Naive B cell (primary cell): Measurements from ENCODE around the gene FCHSD2. TPM values are rescaled to one million over a fixed set of nuclear protein-coding genes. Genes with fewer than 3 reads are reported as not detected.
A peak's percentile ranks its signal among the peaks of the same experiment; 100 is the strongest.
"Not testable (repeated sequence)": the region's sequence is repeated elsewhere in the genome, so short reads cannot be mapped to it uniquely, and the experiment has no call there.

Experiments
- ATAC-seq, 2 donors: fragments of 150-1000 bp; cut with Tn5 transposase; 2 replicates each; pipeline ENCODE4 v1.10.0; 2021; ENCODE audit warnings: low read depth in 2 of 2, mild to moderate bottlenecking in 2 of 2, moderate library complexity in 2 of 2
- DNase-seq: peaks from one replicate; pipeline ENCODE4 v3.0.0; 2022
- H3K27ac Mint-ChIP-seq, 6 donors: one replicate each; pipeline ENCODE4 v1.8.0; 2020 to 2022; ENCODE audit warnings: mild to moderate bottlenecking in 6 of 6, mixed read lengths in 6 of 6, moderate library complexity in 5 of 6, inconsistent platforms in 2 of 6
- H3K27me3 Mint-ChIP-seq, 3 donors: one replicate each; pipeline ENCODE4 v1.8.0; 2021 to 2022; ENCODE audit warnings: mixed read lengths in 3 of 3, mild to moderate bottlenecking in 1 of 3
- H3K36me3 Mint-ChIP-seq, 2 donors: one replicate each; pipeline ENCODE4 v1.8.0; 2020 to 2022; ENCODE audit warnings: mixed read lengths in 2 of 2, inconsistent platforms in 1 of 2, mild to moderate bottlenecking in 1 of 2
- H3K4me1 Mint-ChIP-seq, 3 donors: one replicate each; pipeline ENCODE4 v1.8.0; 2020 to 2022; ENCODE audit warnings: mixed read lengths in 3 of 3, inconsistent platforms in 1 of 3, mild to moderate bottlenecking in 1 of 3, moderate library complexity in 1 of 3
- H3K4me3 Mint-ChIP-seq, 8 donors: one replicate each; pipeline ENCODE4 v1.8.0; 2020 to 2022; ENCODE audit warnings: mild to moderate bottlenecking in 8 of 8, mixed read lengths in 8 of 8, moderate library complexity in 8 of 8, inconsistent platforms in 2 of 8
- H3K9me3 Mint-ChIP-seq, 7 donors: one replicate each; pipeline ENCODE4 v1.8.0; 2020 to 2022; ENCODE audit warnings: mixed read lengths in 7 of 7, mild to moderate bottlenecking in 5 of 7, inconsistent platforms in 2 of 7, moderate library complexity in 1 of 7
- polyA plus RNA-seq, 6 donors: library from polyadenylated mRNA; unstranded; fragments of 300-500 nt; fragmentation: Illumina TruSeq; gene quantifications; one replicate each; pipeline ENCODE4 v1.2.3, GENCODE V29; 2021; ENCODE audit warnings: low read depth in 6 of 6

Gene FCHSD2
- polyA plus RNA-seq, 6 donors from 2014 or later, result 43.0 to 134 (median 104) TPM

DNA sequence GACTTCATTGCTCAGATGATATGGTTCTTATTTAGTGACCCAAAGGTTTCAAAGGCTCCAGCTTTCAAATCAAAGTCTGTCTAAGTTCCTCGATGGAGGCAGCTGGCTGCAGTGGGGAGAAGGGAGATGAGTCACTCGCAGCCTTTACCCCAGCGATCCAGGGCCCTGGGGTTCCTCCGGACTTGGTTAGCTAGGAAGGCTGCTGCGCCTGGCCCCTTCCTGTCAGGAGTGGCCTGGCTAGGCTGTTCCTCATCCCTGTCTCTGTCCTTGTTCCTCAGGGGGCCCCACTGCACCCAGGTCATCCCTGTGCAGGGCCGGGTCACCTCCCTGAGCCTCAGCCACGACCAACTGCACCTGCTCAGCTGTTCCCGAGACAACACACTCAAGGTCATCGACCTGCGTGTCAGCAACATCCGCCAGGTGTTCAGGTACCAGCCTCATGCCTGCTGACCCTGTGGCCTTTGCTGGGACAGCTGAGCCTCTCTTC is 314.0 kb downstream of the FCHSD2 start:
- DNase-seq (no peak), ATAC-seq (no peak)
- H3K4me1 Mint-ChIP-seq, result peaks cover 49 to 62% (median 56%) of the 10 kb centered on the region in 3 donors
- H3K9me3 Mint-ChIP-seq, result no peaks in the 10 kb centered on the region
- H3K36me3 Mint-ChIP-seq, result peaks cover 0 to 5% of the 10 kb centered on the region in 2 donors
- peak overlapping the region in 2 of 8 donors; percentile 9 to 49 for H3K4me3 Mint-ChIP-seq
- H3K27ac Mint-ChIP-seq, result peak overlapping the region; percentile 61 to 92 (median 85)
- no peaks in the 10 kb centered on the region for H3K27me3 Mint-ChIP-seq

DNA sequence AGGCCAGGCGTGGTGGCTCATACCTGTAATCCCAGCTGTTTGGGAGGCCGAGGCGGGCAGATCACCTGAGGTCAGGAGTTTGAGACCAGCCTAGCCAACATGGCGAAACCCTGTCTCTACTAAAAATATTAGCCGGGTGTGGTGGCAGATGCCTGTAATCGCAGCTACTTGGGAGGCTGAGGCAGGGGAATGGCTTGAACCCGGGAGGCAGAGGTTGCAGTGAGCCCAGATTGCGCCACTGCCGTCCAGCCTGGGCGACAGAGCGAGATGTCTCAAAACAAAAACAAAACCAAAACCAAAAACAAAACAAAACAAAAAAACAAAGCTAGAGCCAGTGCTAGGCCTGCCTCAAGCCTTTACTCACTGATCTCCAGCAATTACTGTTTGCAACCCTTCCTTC is 314.5 kb downstream of the FCHSD2 start:
- Mint-ChIP-seq H3K27ac (peak overlapping the region; percentile 61 to 92 (median 89)), H3K4me3 (peak overlapping the region in 2 of 8 donors; percentile 9 to 28), H3K4me1 (peaks cover 54 to 65% (median 61%) of the 10 kb centered on the region in 3 donors)
- H3K27me3 Mint-ChIP-seq, H3K9me3 Mint-ChIP-seq, H3K36me3 Mint-ChIP-seq, DNase-seq: not testable (repeated sequence)
- peak; percentile 38 to 43 for ATAC-seq

DNA sequence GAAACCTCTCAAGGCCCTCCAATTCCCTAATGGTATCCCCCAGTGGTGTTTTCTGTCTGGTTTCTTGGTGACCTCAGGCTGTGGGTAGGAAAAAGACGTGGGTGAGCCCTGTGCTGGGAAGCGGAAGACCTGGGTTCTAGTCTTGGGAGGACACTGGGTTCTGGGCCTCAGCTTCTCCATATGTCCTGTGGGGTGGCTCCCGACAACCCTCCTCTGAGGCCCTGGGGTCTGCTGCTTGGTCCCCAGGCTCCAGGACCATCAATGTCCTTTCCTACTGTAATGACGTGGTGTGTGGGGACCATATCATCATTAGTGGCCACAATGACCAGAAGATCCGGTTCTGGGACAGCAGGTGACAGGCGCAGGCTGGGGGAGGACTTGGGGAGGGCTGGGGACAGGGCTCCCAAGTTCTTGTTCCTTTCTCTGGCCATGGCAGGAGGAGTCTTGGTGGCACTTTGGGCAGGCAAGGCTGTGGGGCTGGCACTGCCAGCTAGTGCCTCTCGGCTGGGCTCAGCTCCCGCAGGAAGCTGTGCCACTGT is 315.1 kb downstream of the FCHSD2 start:
- Mint-ChIP-seq H3K9me3 (no peaks in the 10 kb centered on the region), H3K4me3 (peak overlapping the region in 3 of 8 donors; percentile 28 to 42 (median 36)), H3K27ac (peak overlapping the region; percentile 33 to 92 (median 72)), H3K27me3 (no peaks in the 10 kb centered on the region), H3K36me3 (peaks cover 0 to 5% of the 10 kb centered on the region in 2 donors), H3K4me1 (peaks cover 53 to 64% (median 59%) of the 10 kb centered on the region in 3 donors)
- no peak for DNase-seq
- ATAC-seq, result no peak

DNA sequence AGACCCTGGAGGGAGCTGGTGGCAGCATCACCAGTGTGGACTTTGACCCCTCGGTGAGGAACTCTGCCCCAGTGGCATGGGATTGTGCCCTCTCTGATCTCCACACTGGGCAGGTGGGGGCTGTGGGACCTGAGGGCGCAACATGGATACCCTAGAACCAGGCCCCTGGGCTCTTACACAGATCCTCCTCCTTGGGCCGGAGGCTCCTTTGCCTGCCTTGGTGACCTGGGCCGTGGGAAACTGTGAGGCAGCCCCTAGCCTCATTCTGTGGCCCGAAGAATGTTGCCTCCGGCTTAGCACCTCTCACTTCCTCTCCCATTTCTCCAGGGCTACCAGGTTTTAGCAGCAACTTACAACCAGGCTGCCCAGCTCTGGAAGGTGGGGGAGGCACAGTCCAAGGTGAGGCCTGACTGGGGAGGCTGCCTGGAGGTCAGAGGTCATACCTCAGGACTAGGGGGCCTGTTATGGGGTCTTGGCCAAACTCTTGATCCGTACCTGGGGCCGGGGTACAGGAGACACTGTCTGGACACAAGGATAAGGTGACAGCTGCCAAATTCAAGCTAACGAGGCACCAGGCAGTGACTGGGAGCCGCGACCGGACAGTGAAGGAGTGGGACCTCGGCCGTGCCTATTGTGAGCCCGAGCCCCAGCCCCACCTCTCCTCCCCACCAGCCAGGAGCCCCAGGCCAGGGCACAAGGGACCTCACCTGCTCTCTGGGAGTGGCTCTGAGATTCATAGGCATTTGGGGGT is 315.8 kb downstream of the FCHSD2 start:
- ATAC-seq, result no peak
- Mint-ChIP-seq H3K4me1 (peaks cover 46 to 57% (median 53%) of the 10 kb centered on the region in 3 donors), H3K4me3 (peak overlapping the region in 1 of 8 donors; percentile 36), H3K27ac (peak overlapping the region in 4 of 6 donors; percentile 11 to 99 (median 86)), H3K9me3 (no peaks in the 10 kb centered on the region), H3K27me3 (no peaks in the 10 kb centered on the region), H3K36me3 (peaks cover 0 to 5% of the 10 kb centered on the region in 2 donors)
- no peak for DNase-seq

DNA sequence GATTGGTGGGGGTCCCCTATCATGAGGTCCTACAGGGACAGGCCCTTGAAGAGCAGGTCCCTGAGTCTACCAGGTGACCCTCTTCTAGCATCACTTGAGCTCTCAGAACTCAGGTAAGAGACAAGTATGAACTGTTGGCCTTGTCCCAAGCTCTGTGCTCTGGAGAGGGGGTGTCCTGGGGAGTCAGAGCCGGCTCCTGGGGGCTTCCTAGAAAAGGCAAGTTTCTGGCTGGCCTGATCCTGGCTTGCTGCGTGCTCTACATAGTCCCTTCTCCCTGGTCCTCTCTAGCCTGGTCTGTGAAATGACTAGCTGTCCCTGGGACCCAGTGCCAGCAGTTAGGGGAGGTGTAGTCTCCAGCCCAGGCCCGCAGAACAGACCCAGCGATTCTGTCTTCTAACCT is 316.5 kb downstream of the FCHSD2 start:
- H3K27ac Mint-ChIP-seq, result peak overlapping the region; percentile 57 to 99 (median 88)
- H3K4me1 Mint-ChIP-seq, result peaks cover 49 to 59% (median 55%) of the 10 kb centered on the region in 3 donors
- peaks cover 0 to 5% of the 10 kb centered on the region in 2 donors for H3K36me3 Mint-ChIP-seq
- peak overlapping the region in 1 of 8 donors; percentile 54 for H3K4me3 Mint-ChIP-seq
- no peaks in the 10 kb centered on the region for H3K27me3 Mint-ChIP-seq
- no peaks in the 10 kb centered on the region for H3K9me3 Mint-ChIP-seq
- no peak for DNase-seq
- ATAC-seq, result no peak

DNA sequence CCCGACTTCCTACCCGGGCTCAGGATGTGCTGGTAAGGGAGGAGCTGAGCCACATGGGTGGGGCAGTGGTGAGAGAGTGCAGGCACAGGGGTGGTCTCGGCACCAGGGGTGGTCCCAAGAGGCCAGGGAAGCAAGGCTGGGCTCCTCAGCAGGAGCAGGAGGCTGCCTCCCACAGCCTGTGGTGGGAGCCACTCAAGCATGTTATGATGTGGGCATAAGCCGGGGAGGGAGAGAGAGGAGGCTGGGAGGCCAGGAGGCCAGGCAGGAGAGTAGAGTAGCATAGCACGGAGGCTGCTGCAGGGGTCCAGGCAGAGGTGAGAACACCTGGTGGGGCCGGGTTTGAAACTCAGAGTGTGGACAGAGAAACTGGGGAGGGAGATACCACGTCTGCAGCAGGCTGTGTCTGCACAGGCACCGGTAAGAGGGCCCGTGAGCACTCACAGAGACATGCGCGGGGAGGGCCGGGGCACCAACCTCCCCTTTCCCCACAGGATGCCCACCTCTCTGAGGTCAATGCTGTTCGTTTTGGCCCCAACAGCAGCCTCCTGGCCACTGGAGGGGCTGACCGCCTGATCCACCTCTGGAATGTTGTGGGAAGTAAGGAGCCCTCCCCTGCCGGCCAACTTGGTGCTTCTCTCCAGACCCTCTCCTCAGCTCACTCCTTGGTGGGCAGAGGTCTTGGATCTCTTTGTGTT is 317.2 kb downstream of the FCHSD2 start:
- no peak for ATAC-seq
- H3K4me3 Mint-ChIP-seq, result peak overlapping the region in 2 of 8 donors; percentile 32 to 54
- no peak for DNase-seq
- no peaks in the 10 kb centered on the region for H3K36me3 Mint-ChIP-seq
- H3K4me1 Mint-ChIP-seq, result peaks cover 50 to 60% (median 55%) of the 10 kb centered on the region in 3 donors
- H3K9me3 Mint-ChIP-seq, result no peaks in the 10 kb centered on the region
- H3K27ac Mint-ChIP-seq, result peak overlapping the region; percentile 88 to 99 (median 92)
- H3K27me3 Mint-ChIP-seq, result no peaks in the 10 kb centered on the region

DNA sequence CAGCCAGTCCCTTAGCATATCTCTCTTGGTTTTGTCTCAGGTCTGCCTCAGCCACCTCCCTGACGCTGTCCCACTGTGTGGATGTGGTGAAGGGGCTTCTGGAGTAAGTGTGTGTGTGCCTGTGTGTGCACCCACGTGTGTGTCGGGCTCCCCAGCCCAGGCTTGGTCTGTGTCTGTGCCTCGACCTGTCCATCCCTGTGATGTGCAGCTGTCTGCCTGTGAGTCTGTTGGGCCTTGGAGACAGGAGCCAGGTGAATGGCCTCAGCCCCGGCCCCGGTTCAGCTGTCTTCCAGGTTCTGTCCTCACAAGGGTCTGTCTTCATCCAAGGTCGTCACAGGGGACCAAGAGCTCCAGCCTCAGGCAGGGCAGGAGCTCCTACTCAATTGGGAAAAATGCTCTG is 318.1 kb downstream of the FCHSD2 start:
- peaks cover 46 to 55% (median 49%) of the 10 kb centered on the region in 3 donors for H3K4me1 Mint-ChIP-seq
- no peaks in the 10 kb centered on the region for H3K9me3 Mint-ChIP-seq
- H3K36me3 Mint-ChIP-seq, result peaks cover 4 to 5% of the 10 kb centered on the region in 2 donors
- DNase-seq (no peak), ATAC-seq (no peak)
- peak overlapping the region; percentile 92 to 100 (median 98) for H3K27ac Mint-ChIP-seq
- no peaks in the 10 kb centered on the region for H3K27me3 Mint-ChIP-seq
- H3K4me3 Mint-ChIP-seq, result peak overlapping the region in 1 of 8 donors; percentile 12

DNA sequence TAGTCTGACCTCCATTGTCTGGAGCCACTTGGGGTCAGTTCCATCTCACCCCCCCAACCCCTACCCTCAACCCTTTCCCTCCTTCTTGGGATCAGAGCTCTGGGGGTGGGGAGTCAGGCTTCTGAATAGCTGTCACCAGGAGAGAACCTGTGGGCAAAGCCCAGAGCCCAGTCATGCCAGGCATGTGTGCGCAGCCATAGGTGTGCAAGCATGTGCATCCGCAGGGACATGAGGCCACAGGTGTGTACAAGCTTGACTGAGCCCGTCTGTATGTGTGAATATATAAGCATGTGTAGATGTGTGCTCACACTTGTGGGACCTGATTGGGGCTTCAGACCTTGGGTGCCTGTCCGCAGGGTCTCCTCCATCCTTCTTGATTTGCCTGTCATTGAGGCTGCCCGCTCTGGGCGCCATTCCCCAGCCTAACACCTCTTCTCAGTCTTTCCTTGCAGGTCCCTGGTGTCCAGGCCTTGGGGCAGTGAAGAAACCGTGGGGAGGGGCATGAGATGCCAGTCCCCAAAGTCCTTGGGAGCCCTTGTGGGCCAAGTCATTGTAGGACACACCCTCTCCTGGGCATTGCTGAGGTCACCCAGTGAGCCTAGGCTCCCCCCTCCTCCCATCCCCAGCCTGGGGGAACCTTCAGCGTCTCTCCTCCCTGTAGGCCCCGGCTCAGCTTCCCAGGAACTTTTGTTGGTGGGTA is 318.9 kb downstream of the FCHSD2 start:
- H3K27me3 Mint-ChIP-seq, result no peaks in the 10 kb centered on the region
- H3K9me3 Mint-ChIP-seq, result no peaks in the 10 kb centered on the region
- peak in 1 of 2 donors; percentile 6 for ATAC-seq
- no peak for DNase-seq
- peaks cover 45 to 61% (median 48%) of the 10 kb centered on the region in 3 donors for H3K4me1 Mint-ChIP-seq
- H3K4me3 Mint-ChIP-seq, result peak overlapping the region in 7 of 8 donors; percentile 22 to 64 (median 41)
- peaks cover 11 to 12% of the 10 kb centered on the region in 2 donors for H3K36me3 Mint-ChIP-seq
- peak overlapping the region; percentile 92 to 100 (median 98) for H3K27ac Mint-ChIP-seq

DNA sequence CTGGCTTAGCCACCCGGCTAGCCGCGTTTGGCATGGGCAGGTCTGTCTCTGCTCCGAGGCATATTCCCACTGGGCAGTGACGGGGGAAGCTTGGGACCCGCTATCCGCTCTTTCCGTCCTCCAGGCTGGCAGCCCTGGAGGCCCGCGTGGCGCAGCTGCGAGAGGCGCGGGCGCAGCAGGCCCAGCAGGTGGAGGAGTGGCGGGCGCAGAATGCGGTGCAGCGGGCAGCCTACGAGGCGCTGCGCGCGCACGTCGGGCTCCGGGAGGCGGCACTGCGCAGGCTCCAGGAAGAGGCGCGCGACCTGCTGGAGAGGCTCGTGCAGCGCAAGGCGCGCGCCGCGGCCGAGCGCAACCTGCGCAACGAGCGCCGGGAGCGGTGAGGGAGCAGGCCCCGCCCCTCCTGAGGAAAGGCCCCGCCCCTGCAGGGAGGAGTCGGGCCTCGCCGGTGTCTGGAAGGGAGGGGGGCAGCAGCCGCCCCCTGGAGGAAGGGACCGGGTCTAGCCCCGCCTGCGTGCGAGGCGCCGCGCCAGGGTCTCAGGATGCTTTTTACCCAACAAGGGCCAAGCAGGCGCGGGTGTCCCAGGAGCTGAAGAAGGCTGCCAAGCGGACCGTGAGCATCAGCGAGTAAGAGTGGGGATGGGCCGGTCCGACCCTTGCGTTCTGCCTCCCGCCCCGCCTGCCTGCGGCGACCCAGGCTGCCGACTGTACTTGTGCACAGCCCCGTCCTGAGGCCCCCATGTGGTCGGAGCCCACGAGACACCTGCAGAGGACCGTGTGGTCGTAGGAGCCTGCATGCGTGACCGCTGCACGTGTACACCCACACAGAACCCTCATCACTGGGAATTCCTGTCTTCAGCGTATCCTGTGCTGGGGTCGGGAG is 320.0 kb downstream of the FCHSD2 start:
- H3K9me3 Mint-ChIP-seq, result no peaks in the 10 kb centered on the region
- H3K27me3 Mint-ChIP-seq, result no peaks in the 10 kb centered on the region
- peaks cover 17 to 23% of the 10 kb centered on the region in 2 donors for H3K36me3 Mint-ChIP-seq
- DNase-seq (peak; percentile 69), ATAC-seq (peak; percentile 83 to 88)
- H3K27ac Mint-ChIP-seq, result peak overlapping the region; percentile 92 to 100 (median 98)
- H3K4me3 Mint-ChIP-seq, result peak overlapping the region in 5 of 8 donors; percentile 26 to 77 (median 49)
- peaks cover 50 to 61% (median 51%) of the 10 kb centered on the region in 3 donors for H3K4me1 Mint-ChIP-seq

DNA sequence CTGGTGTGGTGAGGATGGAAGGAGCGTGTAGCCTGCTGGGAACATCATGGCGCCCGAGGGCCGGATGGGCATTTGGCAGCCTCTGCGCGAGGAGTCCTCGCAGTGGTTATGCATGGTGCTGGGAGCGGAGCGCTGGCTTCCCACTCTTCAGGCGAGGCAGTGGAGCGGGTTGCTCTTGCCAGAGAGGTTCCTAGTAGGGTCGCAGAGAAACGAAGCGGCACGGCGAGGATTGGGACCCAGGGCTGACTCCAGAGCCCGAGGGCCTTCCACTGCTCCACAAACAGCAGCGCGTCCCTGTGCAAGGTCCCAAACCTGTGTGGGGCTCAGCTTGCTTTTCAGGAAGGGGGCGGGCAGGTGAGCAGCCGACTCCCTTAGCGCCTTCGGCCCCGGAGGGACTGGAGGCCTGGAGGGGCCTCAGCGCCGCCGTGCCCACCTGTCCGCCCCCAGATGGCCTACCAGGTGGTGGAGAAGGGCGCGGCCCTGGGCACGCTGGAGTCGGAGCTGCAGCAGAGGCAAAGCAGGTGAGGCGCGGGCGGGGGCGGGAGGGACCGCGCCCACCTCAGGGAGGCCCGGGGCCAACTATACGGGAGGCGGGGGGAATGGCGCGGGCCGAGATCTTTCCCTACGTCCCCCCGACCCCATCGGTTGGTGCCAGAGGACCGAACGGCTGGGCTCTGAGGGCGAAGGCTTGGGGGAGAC is 320.7 kb downstream of the FCHSD2 start:
- Mint-ChIP-seq H3K27ac (peak overlapping the region in 5 of 6 donors; percentile 36 to 89 (median 78)), H3K4me1 (peaks cover 51 to 59% (median 55%) of the 10 kb centered on the region in 3 donors), H3K36me3 (peaks cover 17 to 23% of the 10 kb centered on the region in 2 donors), H3K9me3 (no peaks in the 10 kb centered on the region), H3K4me3 (peak overlapping the region in 6 of 8 donors; percentile 26 to 77 (median 60)), H3K27me3 (no peaks in the 10 kb centered on the region)
- ATAC-seq, result no peak
- DNase-seq, result no peak

DNA sequence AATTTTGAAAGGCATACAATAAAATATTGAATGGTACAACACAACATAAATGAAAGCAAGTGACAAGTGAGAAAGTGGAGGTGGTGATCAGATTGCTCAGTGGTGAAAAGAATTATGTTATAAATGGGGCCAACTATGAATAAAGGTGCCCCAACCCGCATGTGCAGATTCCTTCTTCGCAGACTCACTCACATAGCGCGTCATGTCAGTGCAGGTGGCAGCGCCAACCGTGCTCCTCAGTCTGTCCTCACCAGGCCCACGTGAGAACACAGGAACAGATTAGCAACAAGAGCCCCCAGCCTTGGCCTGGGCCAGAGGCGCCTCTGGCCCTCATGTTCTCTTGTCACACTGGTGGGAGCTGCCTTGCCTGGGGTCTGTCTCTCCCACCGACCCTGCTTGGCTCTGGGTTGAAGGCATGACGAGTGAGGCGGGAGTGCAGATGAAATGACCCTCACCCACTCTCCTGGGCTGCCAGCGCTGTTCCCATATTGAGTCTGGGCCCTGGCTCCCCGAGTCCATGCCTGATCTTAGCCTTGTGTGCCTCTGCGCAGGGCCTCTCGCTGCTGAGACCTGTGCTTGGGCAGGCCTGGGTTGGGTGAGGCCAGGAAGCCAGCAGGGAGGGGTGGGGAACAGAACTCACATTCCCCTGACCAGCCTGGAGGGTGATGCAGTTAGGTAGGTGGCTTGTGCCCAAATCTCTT is 321.5 kb downstream of the FCHSD2 start:
- no peaks in the 10 kb centered on the region for H3K27me3 Mint-ChIP-seq
- peak overlapping the region in 3 of 8 donors; percentile 65 to 69 (median 67) for H3K4me3 Mint-ChIP-seq
- no peaks in the 10 kb centered on the region for H3K9me3 Mint-ChIP-seq
- DNase-seq (no peak), ATAC-seq (no peak)
- H3K4me1 Mint-ChIP-seq, result peaks cover 53 to 67% (median 60%) of the 10 kb centered on the region in 3 donors
- H3K27ac Mint-ChIP-seq, result peak overlapping the region in 5 of 6 donors; percentile 36 to 89 (median 78)
- peaks cover 17 to 23% of the 10 kb centered on the region in 2 donors for H3K36me3 Mint-ChIP-seq
